ENCODE results near the gene SLC27A5. TPM values are rescaled to one million over a fixed set of nuclear protein-coding genes. Genes with fewer than 3 reads are reported as not detected.
"Not testable (repeated sequence)": the region's sequence is repeated elsewhere in the genome, so short reads cannot be mapped to it uniquely, and the experiment has no call there.

Gene SLC27A5
- total RNA-seq, 4 donors from 2014 or later, result 10.6 to 22.4 (median 17.7) TPM

GRCh38 chr19:58497634-58498170 lies 14.1 kb downstream of the SLC27A5 start:
- intact Hi-C loops (cut with DNase I), result no loop called here
- Histone ChIP-seq H3K9me3 (no peaks in the 10 kb centered on the region), H3K27ac (no peak overlapping the region), H3K4me1 (peaks cover 17 to 19% of the 10 kb centered on the region in 2 donors), H3K4me3 (replicated peaks in 1 of 3) (no peak overlapping the region), H3K27me3 (no peaks in the 10 kb centered on the region), H3K36me3 (no peaks in the 10 kb centered on the region)
- no peak for DNase-seq
- 81 to 88% methylated on average over 6 to 8 of the region's 8 CpGs for WGBS, 2 donors
- TF ChIP-seq POLR2A (IDR thresholded peaks at IDR 0.05) (no peak), CTCF (IDR thresholded peaks at IDR 0.05) (no peak)

- no peak for TF ChIP-seq CTCF (IDR thresholded peaks at IDR 0.05)
- no peak for TF ChIP-seq POLR2A (IDR thresholded peaks at IDR 0.05)
- DNase-seq, result no peak
- no peaks in the 10 kb centered on the region for H3K9me3 ChIP-seq
- intact Hi-C loops (cut with DNase I), result no loop called here
- no peaks in the 10 kb centered on the region for H3K4me1 ChIP-seq
- WGBS, 2 donors, result 90 to 93% methylated on average over 14 of the region's 14 CpGs
- H3K4me3 ChIP-seq (replicated peaks in 1 of 3), result no peak overlapping the region
- no peak overlapping the region for H3K27ac ChIP-seq
- H3K27me3 ChIP-seq, result no peaks in the 10 kb centered on the region
- H3K36me3 ChIP-seq, result no peaks in the 10 kb centered on the region
Observed at GRCh38 chr19:58492265-58492664, 19.5 kb downstream of the SLC27A5 start.

GRCh38 chr19:58491393-58491792 lies 20.4 kb downstream of the SLC27A5 start:
- Histone ChIP-seq H3K36me3 (no peaks in the 10 kb centered on the region), H3K4me3 (replicated peaks in 1 of 3) (no peak overlapping the region), H3K9me3 (no peaks in the 10 kb centered on the region), H3K27ac (no peak overlapping the region), H3K4me1 (no peaks in the 10 kb centered on the region), H3K27me3 (no peaks in the 10 kb centered on the region)
- TF ChIP-seq CTCF (IDR thresholded peaks at IDR 0.05) (no peak), POLR2A (IDR thresholded peaks at IDR 0.05) (no peak)
- 89 to 90% methylated on average over 5 of the region's 5 CpGs for WGBS, 2 donors
- intact Hi-C loops (cut with DNase I), result no loop called here
- no peak for DNase-seq

- H3K36me3 ChIP-seq; H3K9me3 ChIP-seq; H3K27me3 ChIP-seq; DNase-seq; H3K4me1 ChIP-seq; H3K27ac ChIP-seq; H3K4me3 ChIP-seq (replicated peaks in 1 of 3); intact Hi-C loops (cut with DNase I): not testable (repeated sequence)
- 88 to 92% methylated on average over 5 of the region's 5 CpGs for WGBS, 2 donors
Observed at GRCh38 chr19:58484349-58484748, 27.4 kb downstream of the SLC27A5 start.

GRCh38 chr19:58483776-58484175 lies 28.0 kb downstream of the SLC27A5 start:
- H3K9me3 ChIP-seq, result no peaks in the 10 kb centered on the region
- no peak for TF ChIP-seq POLR2A (IDR thresholded peaks at IDR 0.05)
- TF ChIP-seq CTCF (IDR thresholded peaks at IDR 0.05), result no peak
- WGBS, 2 donors, result 82 to 93% methylated on average over 2 of the region's 2 CpGs
- DNase-seq, result no peak
- no peaks in the 10 kb centered on the region for H3K4me1 ChIP-seq
- H3K4me3 ChIP-seq (replicated peaks in 1 of 3), result no peak overlapping the region
- no peak overlapping the region for H3K27ac ChIP-seq
- intact Hi-C loops (cut with DNase I), result no loop called here
- H3K36me3 ChIP-seq, result peaks cover 0 to 5% of the 10 kb centered on the region in 2 donors
- H3K27me3 ChIP-seq, result no peaks in the 10 kb centered on the region

GRCh38 chr19:58482372-58482771 lies 29.4 kb downstream of the SLC27A5 start:
- WGBS, 2 donors, result 93 to 97% methylated on average over 6 to 7 of the region's 7 CpGs
- DNase-seq, result no peak
- no peak for TF ChIP-seq POLR2A (IDR thresholded peaks at IDR 0.05)
- TF ChIP-seq CTCF (IDR thresholded peaks at IDR 0.05), result no peak
- peaks cover 0 to 5% of the 10 kb centered on the region in 2 donors for H3K36me3 ChIP-seq
- no peak overlapping the region for H3K27ac ChIP-seq
- no peaks in the 10 kb centered on the region for H3K9me3 ChIP-seq
- intact Hi-C loops (cut with DNase I), result no loop called here
- no peaks in the 10 kb centered on the region for H3K27me3 ChIP-seq
- H3K4me1 ChIP-seq, result peaks cover 0 to 1% of the 10 kb centered on the region in 2 donors
- H3K4me3 ChIP-seq (replicated peaks in 1 of 3), result no peak overlapping the region
